SK-N-SH (cell line): Measurements from ENCODE around the gene VSTM1. TPM values are rescaled to one million over a fixed set of nuclear protein-coding genes. Genes with fewer than 3 reads are reported as not detected.

Experiments
- CTCF ChIA-PET: fragments of 300-600, 350-600 bp; formaldehyde crosslinking; extraction: SDS; loops from one replicate; lab custom pipeline; 2021; lab: Yijun Ruan, JAX
- POLR2A ChIA-PET: fragments of 350-600 bp; sonication (Branson Sonifier 250); formaldehyde crosslinking; extraction: SDS; loops from one replicate; lab custom pipeline; 2020; ENCODE audit warnings: antibody characterized with exemption, inconsistent platforms; lab: Yijun Ruan, JAX
- DNase-seq: peaks from one replicate; pipeline ENCODE4 v3.0.0; 2012
- H2AFZ ChIP-seq: fragments of 200-600 bp; sonication (generic); 2 replicates; pipeline ENCODE4 v1.8.1; 2016; ENCODE audit warnings: antibody characterized with exemption, mild to moderate bottlenecking, low read depth
- H3F3A ChIP-seq: fragments of 200-600 bp; sonication (generic); replicated peaks from 2 replicates; pipeline ENCODE3; 2016; ENCODE audit warnings: antibody characterized with exemption, mild to moderate bottlenecking; ENCODE audit not compliant: insufficient read depth
- H3K27ac ChIP-seq, 2 experiments: fragments of 200-500 bp in 1 of 2; fragments of 200-600 bp in 1 of 2; sonication (Bioruptor generic) in 1 of 2; sonication (generic), shearing (Covaris generic) in 1 of 2; 2 replicates each; pipeline versions ENCODE4 v1.5.1 to v1.6.1; 2014 to 2016; ENCODE audit warnings: low read depth in 2 of 2, inconsistent platforms in 1 of 2, low read length in 1 of 2, mild to moderate bottlenecking in 1 of 2, mixed read lengths in 1 of 2
- H3K27me3 ChIP-seq: fragments of 200-600 bp; sonication (generic), shearing (Covaris generic); 2 replicates; pipeline ENCODE4 v1.6.1; 2016; ENCODE audit warnings: mixed run types; ENCODE audit not compliant: insufficient read depth
- H3K36me3 ChIP-seq, 2 experiments: fragments of 200-500 bp in 1 of 2; fragments of 200-600 bp in 1 of 2; sonication (Bioruptor generic) in 1 of 2; sonication (generic) in 1 of 2; replicated peaks in 1 of 2; 2 replicates each; pipeline versions ENCODE3 to v1.5.1; 2014 to 2016; ENCODE audit warnings: low read length in 1 of 2, mild to moderate bottlenecking in 1 of 2; ENCODE audit not compliant: insufficient read depth in 2 of 2, control insufficient read depth in 1 of 2
- H3K4me1 ChIP-seq, 2 experiments: fragments of 200-500 bp in 1 of 2; fragments of 200-600 bp in 1 of 2; sonication (Bioruptor generic) in 1 of 2; sonication (generic), shearing (Covaris generic) in 1 of 2; 2 replicates each; pipeline versions ENCODE4 v1.5.1 to v1.6.1; 2014 to 2016; ENCODE audit warnings: low read depth in 1 of 2, low read length in 1 of 2, mixed run types in 1 of 2; ENCODE audit not compliant: insufficient read depth in 2 of 2, control insufficient read depth in 1 of 2
- H3K4me2 ChIP-seq: fragments of 200-600 bp; sonication (generic), shearing (Covaris generic); 2 replicates; pipeline ENCODE4 v1.6.1; 2017; ENCODE audit warnings: mixed run types
- H3K4me3 ChIP-seq, 2 experiments: fragments of 200-500 bp in 1 of 2; fragments of 200-600 bp in 1 of 2; sonication (Bioruptor generic) in 1 of 2; sonication (generic), shearing (Covaris generic) in 1 of 2; 2 replicates each; pipeline versions ENCODE4 v1.5.1 to v1.8.1; 2014 to 2016; ENCODE audit warnings: low read depth in 2 of 2, inconsistent platforms in 1 of 2, low read length in 1 of 2, mild to moderate bottlenecking in 1 of 2, mixed read lengths in 1 of 2, moderate library complexity in 1 of 2
- H3K79me2 ChIP-seq: fragments of 200-600 bp; sonication (generic); 2 replicates; pipeline ENCODE4 v1.8.1; 2017; ENCODE audit warnings: mild to moderate bottlenecking; ENCODE audit not compliant: insufficient read depth
- H3K9ac ChIP-seq: fragments of 200-600 bp; sonication (generic); 2 replicates; pipeline ENCODE4 v1.6.1; 2017; ENCODE audit warnings: mixed run types
- H3K9me2 ChIP-seq: fragments of 200-600 bp; sonication (generic); 2 replicates; pipeline ENCODE4 v1.6.1; 2017; ENCODE audit warnings: mixed run types
- H3K9me3 ChIP-seq: fragments of 200-600 bp; sonication (generic); 2 replicates; pipeline ENCODE4 v1.6.1; 2017; ENCODE audit warnings: mixed run types, mild to moderate bottlenecking, moderate library complexity
- H4K20me1 ChIP-seq: fragments of 200-600 bp; sonication (generic); 2 replicates; pipeline ENCODE4 v1.6.1; 2017; ENCODE audit warnings: mild to moderate bottlenecking, mixed run types; ENCODE audit not compliant: insufficient read depth
- CHD2 ChIP-seq: fragments of 150-350 bp; IDR thresholded peaks from 2 replicates; pipeline ENCODE4 v1.6.1; 2018; ENCODE audit warnings: low read length; ENCODE audit not compliant: partially characterized antibody
- CTCF ChIP-seq: fragments of 200-600 bp; sonication (generic); IDR thresholded peaks from 2 replicates; pipeline ENCODE4 v1.6.1; 2017; ENCODE audit warnings: antibody characterized with exemption, mild to moderate bottlenecking, moderate library complexity
- ELF1 ChIP-seq: IDR thresholded peaks from 2 replicates; pipeline ENCODE4 v1.4.0; 2012
- FOSL2 ChIP-seq: IDR thresholded peaks from 2 replicates; pipeline ENCODE4 v1.4.0; 2012; ENCODE audit warnings: low read depth, mild to moderate bottlenecking, moderate library complexity, borderline replicate concordance
- GABPA ChIP-seq: IDR thresholded peaks from 2 replicates; pipeline ENCODE4 v1.4.0; 2012; ENCODE audit warnings: low read depth, mild to moderate bottlenecking
- JUND ChIP-seq: IDR thresholded peaks from 2 replicates; pipeline ENCODE4 v1.4.0; 2012
- MEF2A ChIP-seq: IDR thresholded peaks from 2 replicates; pipeline ENCODE4 v1.4.0; 2012; ENCODE audit warnings: low read depth, borderline replicate concordance
- NFIC ChIP-seq: IDR thresholded peaks from 2 replicates; pipeline ENCODE4 v1.4.0; 2012; ENCODE audit warnings: borderline replicate concordance
- RAD21 ChIP-seq: IDR thresholded peaks from 2 replicates; pipeline ENCODE4 v1.6.1; 2012; ENCODE audit warnings: mild to moderate bottlenecking, low read length
- RCOR1 ChIP-seq: fragments of 150-350 bp; IDR thresholded peaks from 2 replicates; pipeline ENCODE4 v1.6.1; 2017; ENCODE audit warnings: antibody characterized with exemption, low read length
- REST ChIP-seq: IDR thresholded peaks from 2 replicates; pipeline ENCODE4 v1.6.1; 2012; ENCODE audit warnings: mild to moderate bottlenecking, low read depth, low read length, moderate library complexity
- SIN3A ChIP-seq: IDR thresholded peaks from 2 replicates; pipeline ENCODE4 v1.6.1; 2012; ENCODE audit warnings: low read depth, mild to moderate bottlenecking, low read length, moderate library complexity, borderline replicate concordance
- TCF12 ChIP-seq: IDR thresholded peaks from 2 replicates; pipeline ENCODE4 v1.4.0; 2012
- USF1 ChIP-seq: IDR thresholded peaks from 2 replicates; pipeline ENCODE4 v1.4.0; 2012; ENCODE audit warnings: low read depth, borderline replicate concordance
- USF2 ChIP-seq: fragments of 150-350 bp; IDR thresholded peaks from 2 replicates; pipeline ENCODE4 v1.6.1; 2017; ENCODE audit warnings: antibody characterized with exemption, low read length, low read depth, borderline replicate concordance
- YY1 ChIP-seq: IDR thresholded peaks from 2 replicates; pipeline ENCODE4 v1.4.0; 2012; ENCODE audit warnings: low read depth, mild to moderate bottlenecking
- WGBS: methylation state at CpG from one replicate; pipeline ENCODE4 v1.1.6; 2017; ENCODE audit warnings: low lambda C conversion rate; 5-methylcytosine and 5-hydroxymethylcytosine counted together
- polyA plus RNA-seq, 3 experiments: library from polyadenylated mRNA; depleted of rRNA; stranded (reverse); fragments of >200 nt; gene quantifications; 2 replicates each; pipeline ENCODE4 v1.2.3, GENCODE V29; 2012
- TF ChIP-seq, protein P1 (sequence below): IDR thresholded peaks from 2 replicates; pipeline ENCODE4 v1.4.0; 2012; ENCODE audit warnings: low read depth, borderline replicate concordance
- TF ChIP-seq, protein P2 (sequence below): IDR thresholded peaks from 2 replicates; pipeline ENCODE4 v1.4.0; 2012; ENCODE audit warnings: low read depth
- TF ChIP-seq, protein P3 (sequence below): fragments of 150-350 bp; IDR thresholded peaks from 2 replicates; pipeline ENCODE4 v1.6.1; 2016; ENCODE audit warnings: mild to moderate bottlenecking, low read depth, low read length
- TF ChIP-seq, protein P4 (sequence below): IDR thresholded peaks from 2 replicates; pipeline ENCODE4; 2012

VSTM1 gene
- polyA plus RNA-seq, 1 of the 3 experiments (the other 2 are of a cell fraction) = 0.10 TPM

DNA sequence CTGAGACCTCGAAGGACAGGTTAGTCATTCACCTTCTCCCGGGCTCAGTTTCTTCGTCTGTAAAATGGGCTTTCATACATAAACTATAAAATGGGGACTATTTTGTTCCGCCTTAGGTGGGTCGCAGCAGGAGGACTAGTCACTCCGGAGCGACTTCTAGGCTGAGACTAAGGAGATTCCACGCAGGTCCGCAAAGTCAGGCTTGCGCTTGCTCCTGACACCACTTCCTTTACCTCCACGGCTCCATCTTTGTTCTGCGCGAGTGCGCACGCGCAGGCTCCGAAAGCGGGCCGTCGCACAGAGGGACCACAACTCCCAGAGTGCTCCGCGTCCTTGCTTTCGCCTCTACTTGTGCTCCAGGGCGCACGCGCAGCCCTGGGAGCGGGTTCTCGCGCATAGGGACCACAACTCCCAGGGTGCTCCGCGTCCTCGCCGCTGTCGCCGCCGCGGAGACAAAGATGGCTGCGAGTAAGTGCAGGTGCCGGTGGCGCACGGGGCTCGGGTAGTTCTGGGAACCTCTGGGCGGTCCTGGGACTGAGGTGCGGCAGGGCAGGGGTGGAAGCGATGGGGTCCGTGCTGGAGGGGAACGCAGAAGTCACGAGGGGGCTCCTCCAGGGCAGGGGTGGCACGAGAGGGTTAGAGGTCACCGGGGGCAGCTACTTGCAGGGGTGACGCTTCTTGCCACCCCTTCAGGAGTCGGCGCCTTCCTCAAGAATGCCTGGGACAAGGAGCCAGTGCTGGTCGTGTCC, 38.9 kb upstream of the VSTM1 start, which contains the start of gene NDUFA3:
Gene NDUFA3, plus strand, starts transcription at position 435 of the 749 bp plus-strand sequence. Its CDS starts 24 bp downstream, at position 459.
- H3K36me3 ChIP-seq = peaks cover 7 to 12% of the 10 kb centered on the region in 2 experiments
- peaks cover 34% of the 10 kb centered on the region for H3K79me2 ChIP-seq
- H3K27me3 ChIP-seq = no peaks in the 10 kb centered on the region
- H3K9ac ChIP-seq = peak within 1 kb of the TSS; percentile 61
- H3K9me3 ChIP-seq = no peaks in the 10 kb centered on the region
- POLR2A ChIA-PET = no interaction called here
- H3K4me2 ChIP-seq = peak within 1 kb of the TSS; percentile 80
- H4K20me1 ChIP-seq = no peaks in the 10 kb centered on the region
- 1% methylated on average over 40 of the region's 54 CpGs for WGBS
- peak within 1 kb of the TSS; percentile 88 to 90 for H3K4me3 ChIP-seq
- H3K4me1 ChIP-seq = peaks cover 0 to 3% of the 10 kb centered on the region in 2 experiments; a peak in 1 of 4 replicates
- no peaks in the 10 kb centered on the region for H3K9me2 ChIP-seq
- H3K27ac ChIP-seq = peak within 1 kb of the TSS in 1 of 2 experiments; percentile 68; a peak in 1 of 4 replicates
- DNase-seq = peak; percentile 100
- CTCF ChIA-PET = interaction anchor here (0.9 kb wide), 1 partner anchor 196 kb away, joined by 3 read pairs; no protein-coding TSS in a partner anchor
- H3F3A ChIP-seq = no peaks in the 10 kb centered on the region
- H2AFZ ChIP-seq = peak within 1 kb of the TSS; percentile 69
- TF ChIP-seq YY1 (peak; percentile 96), RCOR1 (peak; percentile 90), RAD21 (no peak), TCF12 (no peak), CHD2 (peak; percentile 82), JUND (no peak), GABPA (peak; percentile 59), SIN3A (peak; percentile 49; the same call in 1 of the 2 replicates), REST (no peak), FOSL2 (no peak), NFIC (no peak), USF2 (no peak), CTCF (no peak), USF1 (no peak), ELF1 (peak; percentile 62; the same call in 1 of the 2 replicates), MEF2A (no peak)
- TF ChIP-seq, protein P1, sequence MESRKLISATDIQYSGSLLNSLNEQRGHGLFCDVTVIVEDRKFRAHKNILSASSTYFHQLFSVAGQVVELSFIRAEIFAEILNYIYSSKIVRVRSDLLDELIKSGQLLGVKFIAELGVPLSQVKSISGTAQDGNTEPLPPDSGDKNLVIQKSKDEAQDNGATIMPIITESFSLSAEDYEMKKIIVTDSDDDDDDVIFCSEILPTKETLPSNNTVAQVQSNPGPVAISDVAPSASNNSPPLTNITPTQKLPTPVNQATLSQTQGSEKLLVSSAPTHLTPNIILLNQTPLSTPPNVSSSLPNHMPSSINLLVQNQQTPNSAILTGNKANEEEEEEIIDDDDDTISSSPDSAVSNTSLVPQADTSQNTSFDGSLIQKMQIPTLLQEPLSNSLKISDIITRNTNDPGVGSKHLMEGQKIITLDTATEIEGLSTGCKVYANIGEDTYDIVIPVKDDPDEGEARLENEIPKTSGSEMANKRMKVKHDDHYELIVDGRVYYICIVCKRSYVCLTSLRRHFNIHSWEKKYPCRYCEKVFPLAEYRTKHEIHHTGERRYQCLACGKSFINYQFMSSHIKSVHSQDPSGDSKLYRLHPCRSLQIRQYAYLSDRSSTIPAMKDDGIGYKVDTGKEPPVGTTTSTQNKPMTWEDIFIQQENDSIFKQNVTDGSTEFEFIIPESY = peak; percentile 74; the same call in 1 of the 2 replicates
- TF ChIP-seq, protein P2, sequence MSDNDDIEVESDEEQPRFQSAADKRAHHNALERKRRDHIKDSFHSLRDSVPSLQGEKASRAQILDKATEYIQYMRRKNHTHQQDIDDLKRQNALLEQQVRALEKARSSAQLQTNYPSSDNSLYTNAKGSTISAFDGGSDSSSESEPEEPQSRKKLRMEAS = no peak; the same call in 1 of the 2 replicates
- TF ChIP-seq, protein P3, sequence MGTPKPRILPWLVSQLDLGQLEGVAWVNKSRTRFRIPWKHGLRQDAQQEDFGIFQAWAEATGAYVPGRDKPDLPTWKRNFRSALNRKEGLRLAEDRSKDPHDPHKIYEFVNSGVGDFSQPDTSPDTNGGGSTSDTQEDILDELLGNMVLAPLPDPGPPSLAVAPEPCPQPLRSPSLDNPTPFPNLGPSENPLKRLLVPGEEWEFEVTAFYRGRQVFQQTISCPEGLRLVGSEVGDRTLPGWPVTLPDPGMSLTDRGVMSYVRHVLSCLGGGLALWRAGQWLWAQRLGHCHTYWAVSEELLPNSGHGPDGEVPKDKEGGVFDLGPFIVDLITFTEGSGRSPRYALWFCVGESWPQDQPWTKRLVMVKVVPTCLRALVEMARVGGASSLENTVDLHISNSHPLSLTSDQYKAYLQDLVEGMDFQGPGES = no peak
- TF ChIP-seq, protein P4, sequence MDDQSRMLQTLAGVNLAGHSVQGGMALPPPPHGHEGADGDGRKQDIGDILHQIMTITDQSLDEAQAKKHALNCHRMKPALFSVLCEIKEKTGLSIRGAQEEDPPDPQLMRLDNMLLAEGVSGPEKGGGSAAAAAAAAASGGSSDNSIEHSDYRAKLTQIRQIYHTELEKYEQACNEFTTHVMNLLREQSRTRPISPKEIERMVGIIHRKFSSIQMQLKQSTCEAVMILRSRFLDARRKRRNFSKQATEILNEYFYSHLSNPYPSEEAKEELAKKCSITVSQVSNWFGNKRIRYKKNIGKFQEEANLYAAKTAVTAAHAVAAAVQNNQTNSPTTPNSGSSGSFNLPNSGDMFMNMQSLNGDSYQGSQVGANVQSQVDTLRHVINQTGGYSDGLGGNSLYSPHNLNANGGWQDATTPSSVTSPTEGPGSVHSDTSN = no peak
